Chondrocyte (in vitro differentiated cells): ENCODE data around the gene MS4A6A. TPM values are rescaled to one million over a fixed set of nuclear protein-coding genes. Genes with fewer than 3 reads are reported as not detected.

ENCODE experiments used
- DNase-seq: peaks from one replicate; pipeline ENCODE4 v3.0.0; 2021; ENCODE audit warnings: mixed read lengths, low spot score
- H3K27ac Mint-ChIP-seq: one replicate; pipeline ENCODE4 v1.8.0; 2021; ENCODE audit warnings: mild to moderate bottlenecking, moderate library complexity, mixed read lengths; ENCODE audit not compliant: unreplicated experiment
- H3K27me3 Mint-ChIP-seq: 2 replicates; pipeline ENCODE4 v1.8.0; 2021; ENCODE audit warnings: low read depth, mixed read lengths
- H3K36me3 Mint-ChIP-seq: 2 replicates; pipeline ENCODE4 v1.8.0; 2021; ENCODE audit warnings: low read depth, mixed read lengths
- H3K4me1 Mint-ChIP-seq: 2 replicates; pipeline ENCODE4 v1.8.0; 2021; ENCODE audit warnings: low read depth, mild to moderate bottlenecking, mixed read lengths
- H3K4me3 Mint-ChIP-seq: one replicate; pipeline ENCODE4 v1.8.0; 2021; ENCODE audit warnings: mild to moderate bottlenecking, moderate library complexity, mixed read lengths; ENCODE audit not compliant: unreplicated experiment
- H3K9me3 Mint-ChIP-seq: 2 replicates; pipeline ENCODE4 v1.8.0; 2021; ENCODE audit warnings: low read depth, mixed read lengths
- total RNA-seq: library from RNA; stranded (reverse); gene quantifications from 3 replicates; pipeline ENCODE4 v1.2.1, GENCODE V29; 2021
- TF ChIP-seq, protein P1 (sequence below): fragments of 200-600 bp; sonication (generic); IDR thresholded peaks from 2 replicates; pipeline ENCODE4 v1.5.0; 2021; ENCODE audit warnings: antibody characterized with exemption, mild to moderate bottlenecking, moderate library complexity

MS4A6A gene
- total RNA-seq, 1 donor from 2014 or later, result not detected

DNA sequence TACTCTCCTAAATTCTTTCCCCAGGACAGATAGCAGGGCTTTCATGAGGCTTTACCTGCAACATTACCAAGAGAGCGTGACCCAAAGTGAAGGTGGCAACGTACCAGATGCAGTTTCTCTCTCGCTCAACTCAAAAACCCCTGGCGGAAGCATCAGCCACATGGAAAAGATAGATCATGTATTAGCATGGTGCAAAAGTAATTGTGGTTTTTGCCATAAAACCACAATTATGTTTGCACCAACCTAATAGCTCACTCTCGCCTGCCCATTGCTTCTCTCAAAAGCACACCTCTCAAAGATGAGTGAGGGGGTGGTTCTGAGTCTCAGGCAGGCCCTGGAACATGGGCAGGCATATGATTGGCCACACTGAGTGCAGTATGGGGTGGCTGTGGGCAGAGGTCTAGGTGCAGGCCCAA is 7.0 kb downstream of the MS4A6A start:
- H3K4me3 Mint-ChIP-seq, result no peak overlapping the region
- no peaks in the 10 kb centered on the region for H3K9me3 Mint-ChIP-seq
- H3K27ac Mint-ChIP-seq, result no peak overlapping the region
- H3K36me3 Mint-ChIP-seq, result no peaks in the 10 kb centered on the region
- no peak for DNase-seq
- H3K4me1 Mint-ChIP-seq, result no peaks in the 10 kb centered on the region
- TF ChIP-seq, protein P1, sequence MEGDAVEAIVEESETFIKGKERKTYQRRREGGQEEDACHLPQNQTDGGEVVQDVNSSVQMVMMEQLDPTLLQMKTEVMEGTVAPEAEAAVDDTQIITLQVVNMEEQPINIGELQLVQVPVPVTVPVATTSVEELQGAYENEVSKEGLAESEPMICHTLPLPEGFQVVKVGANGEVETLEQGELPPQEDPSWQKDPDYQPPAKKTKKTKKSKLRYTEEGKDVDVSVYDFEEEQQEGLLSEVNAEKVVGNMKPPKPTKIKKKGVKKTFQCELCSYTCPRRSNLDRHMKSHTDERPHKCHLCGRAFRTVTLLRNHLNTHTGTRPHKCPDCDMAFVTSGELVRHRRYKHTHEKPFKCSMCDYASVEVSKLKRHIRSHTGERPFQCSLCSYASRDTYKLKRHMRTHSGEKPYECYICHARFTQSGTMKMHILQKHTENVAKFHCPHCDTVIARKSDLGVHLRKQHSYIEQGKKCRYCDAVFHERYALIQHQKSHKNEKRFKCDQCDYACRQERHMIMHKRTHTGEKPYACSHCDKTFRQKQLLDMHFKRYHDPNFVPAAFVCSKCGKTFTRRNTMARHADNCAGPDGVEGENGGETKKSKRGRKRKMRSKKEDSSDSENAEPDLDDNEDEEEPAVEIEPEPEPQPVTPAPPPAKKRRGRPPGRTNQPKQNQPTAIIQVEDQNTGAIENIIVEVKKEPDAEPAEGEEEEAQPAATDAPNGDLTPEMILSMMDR, result no peak
- peaks cover 13% of the 10 kb centered on the region for H3K27me3 Mint-ChIP-seq

DNA sequence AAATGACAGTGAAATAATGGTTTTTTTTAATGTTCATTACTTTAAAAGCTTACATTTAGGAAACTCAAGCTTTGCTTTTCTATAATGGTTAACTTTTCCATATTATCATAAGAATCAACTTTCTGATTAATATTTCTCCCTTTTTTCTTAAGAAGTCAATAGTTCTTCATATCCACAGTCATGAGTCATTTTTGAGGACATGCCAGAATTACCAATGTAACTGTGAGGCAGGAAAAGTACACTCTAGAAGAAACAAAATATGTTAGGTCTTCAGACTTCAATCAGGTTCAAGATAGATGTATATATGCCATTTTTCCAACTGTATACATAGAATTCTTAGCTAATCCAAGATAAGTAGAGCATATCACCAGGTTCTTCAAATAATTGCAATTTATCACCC is 10.9 kb downstream of the MS4A6A start:
- H3K36me3 Mint-ChIP-seq, result no peaks in the 10 kb centered on the region
- no peaks in the 10 kb centered on the region for H3K4me1 Mint-ChIP-seq
- no peak overlapping the region for H3K27ac Mint-ChIP-seq
- H3K4me3 Mint-ChIP-seq, result no peak overlapping the region
- TF ChIP-seq, protein P1, result no peak
- H3K9me3 Mint-ChIP-seq, result no peaks in the 10 kb centered on the region
- no peak for DNase-seq
- peaks cover 4% of the 10 kb centered on the region for H3K27me3 Mint-ChIP-seq

DNA sequence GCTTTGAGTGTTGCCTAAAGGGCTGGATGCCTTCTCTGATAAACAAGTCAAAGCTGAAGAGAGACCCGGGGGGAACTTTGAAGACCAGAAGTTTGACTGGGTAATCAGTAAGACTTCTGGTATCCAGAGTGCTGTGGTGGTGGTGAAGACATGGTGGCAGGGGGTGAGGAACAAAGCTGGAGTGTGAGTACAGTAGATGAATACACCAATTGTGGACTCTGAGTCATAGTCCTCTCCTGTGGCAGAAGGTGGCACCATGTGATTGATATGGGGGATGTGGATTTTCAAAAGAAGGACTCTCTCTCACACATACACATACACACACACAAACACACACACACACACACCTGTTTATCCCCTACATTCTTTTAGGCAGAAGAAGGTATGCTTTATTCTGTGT is 12.3 kb downstream of the MS4A6A start:
- H3K9me3 Mint-ChIP-seq, result no peaks in the 10 kb centered on the region
- TF ChIP-seq, protein P1, result no peak
- no peak for DNase-seq
- no peaks in the 10 kb centered on the region for H3K4me1 Mint-ChIP-seq
- H3K27me3 Mint-ChIP-seq, result peaks cover 4% of the 10 kb centered on the region
- H3K36me3 Mint-ChIP-seq, result no peaks in the 10 kb centered on the region
- H3K27ac Mint-ChIP-seq, result no peak overlapping the region
- H3K4me3 Mint-ChIP-seq, result no peak overlapping the region

DNA sequence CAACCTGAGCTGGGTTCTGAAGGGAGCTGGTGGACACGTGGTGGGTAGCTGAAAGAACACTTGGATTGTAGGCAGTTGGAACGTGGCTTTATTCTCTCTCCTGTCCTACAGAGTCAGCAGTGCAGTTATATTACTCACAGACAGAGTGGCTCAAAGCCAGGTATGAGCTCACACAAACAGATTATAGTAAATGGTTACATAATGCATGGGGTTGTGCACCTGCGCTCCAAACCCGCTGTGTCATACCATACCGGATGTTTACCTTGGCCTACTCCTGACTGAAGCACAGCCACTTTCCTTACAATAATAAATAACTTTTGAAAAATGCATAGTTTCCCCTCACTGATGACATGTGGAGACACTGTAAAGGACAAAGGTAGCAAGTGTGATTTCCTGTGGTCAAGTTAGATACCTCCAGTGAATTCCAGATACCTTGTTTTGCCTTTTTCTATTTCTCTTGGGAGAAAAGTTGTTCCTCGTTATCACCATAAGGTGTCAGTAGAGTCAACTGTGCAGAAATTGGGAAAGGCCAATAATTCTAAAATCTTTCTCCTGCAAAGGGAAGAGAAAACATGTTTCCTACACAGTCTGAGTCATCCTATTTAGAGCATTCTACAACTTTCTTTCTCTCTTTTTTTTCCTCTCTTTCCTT is 13.5 kb downstream of the MS4A6A start:
- DNase-seq, result no peak

DNA sequence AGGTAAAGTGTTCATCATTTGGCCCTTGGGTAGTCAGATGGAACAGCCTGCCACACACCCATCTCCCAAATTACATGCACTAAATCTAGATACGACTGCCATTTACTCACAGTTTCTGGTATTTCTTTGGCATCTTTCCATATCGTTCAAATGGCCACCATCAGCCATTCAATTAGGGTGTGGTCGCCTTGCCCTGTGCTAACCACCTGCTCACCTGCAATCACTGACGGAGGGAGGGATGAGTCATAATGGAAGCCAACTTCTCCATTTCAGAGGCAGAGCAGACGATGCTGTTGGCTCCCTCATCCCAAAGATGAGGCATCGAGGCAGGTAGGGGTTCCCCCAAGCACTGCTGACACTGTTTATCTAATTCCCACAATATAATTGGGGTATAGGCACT is 14.6 kb downstream of the MS4A6A start:
- no peak for DNase-seq
- no peaks in the 10 kb centered on the region for H3K4me1 Mint-ChIP-seq
- H3K4me3 Mint-ChIP-seq, result no peak overlapping the region
- H3K27me3 Mint-ChIP-seq, result peaks cover 4% of the 10 kb centered on the region
- no peak overlapping the region for H3K27ac Mint-ChIP-seq
- peaks cover 6% of the 10 kb centered on the region for H3K9me3 Mint-ChIP-seq
- TF ChIP-seq, protein P1, result no peak
- H3K36me3 Mint-ChIP-seq, result no peaks in the 10 kb centered on the region

More for the DNA sequence above, 13.5 kb downstream of the MS4A6A start:
- Mint-ChIP-seq H3K27me3 (peaks cover 4% of the 10 kb centered on the region), H3K4me1 (no peaks in the 10 kb centered on the region), H3K27ac (no peak overlapping the region), H3K4me3 (no peak overlapping the region), H3K36me3 (no peaks in the 10 kb centered on the region), H3K9me3 (peaks cover 6% of the 10 kb centered on the region)
- TF ChIP-seq, protein P1, result peak; percentile 65
